IMR-90 (cell line): ENCODE data around the gene CREB3L1. TPM values are rescaled to one million over a fixed set of nuclear protein-coding genes. Genes with fewer than 3 reads are reported as not detected.

Experiments used
- ATAC-seq: fragments of 200-7000 bp; cut with Tn5 transposase; 2 replicates; pipeline ENCODE4 v1.9.1; 2020; ENCODE audit warnings: low read depth, mild to moderate bottlenecking, moderate library complexity
- BruUV-seq: library from RNA; stranded (reverse); fragments of 400-500 nt; replicated peaks from 2 replicates; lab custom pipeline; 2021; lab: Mats Ljungman, UMichigan
- CTCF ChIA-PET: fragments of 300-600 bp; formaldehyde crosslinking; extraction: SDS; loops from one replicate; lab custom pipeline; 2021; ENCODE audit warnings: antibody characterized with exemption; lab: Yijun Ruan, JAX
- POLR2A ChIA-PET: fragments of 300-600 bp; sonication (Branson Sonifier 250); formaldehyde crosslinking; loops from one replicate; lab custom pipeline; 2022; ENCODE audit warnings: antibody characterized with exemption; ENCODE audit not compliant: unreplicated experiment; lab: Charles Lee
- DNase-seq: peaks from one replicate; pipeline ENCODE4 v3.0.0; 2013
- H2AFZ ChIP-seq: replicated peaks from 2 replicates; pipeline ENCODE3; 2013; ENCODE audit warnings: low read length, mild to moderate bottlenecking; ENCODE audit not compliant: poor library complexity
- H2AK5ac ChIP-seq: 2 replicates; pipeline ENCODE4 v1.6.1; 2013; ENCODE audit warnings: low read depth, low read length, inconsistent platforms
- H2AK9ac ChIP-seq: replicated peaks from 2 replicates; pipeline ENCODE3; 2013; ENCODE audit warnings: mild to moderate bottlenecking, low read depth, low read length, moderate library complexity; ENCODE audit not compliant: poor library complexity
- H2BK120ac ChIP-seq: 2 replicates; pipeline ENCODE4 v1.6.1; 2013; ENCODE audit warnings: low read depth, low read length, inconsistent platforms
- H2BK15ac ChIP-seq: 3 replicates; pipeline ENCODE4 v1.6.1; 2013; ENCODE audit warnings: low read depth, low read length, inconsistent platforms
- H2BK20ac ChIP-seq: 2 replicates; pipeline ENCODE4 v1.6.1; 2013; ENCODE audit warnings: low read depth, mild to moderate bottlenecking, inconsistent platforms, low read length, moderate library complexity
- H2BK5ac ChIP-seq: 2 replicates; pipeline ENCODE4 v1.6.1; 2013; ENCODE audit warnings: mild to moderate bottlenecking, low read depth, low read length, inconsistent platforms; ENCODE audit not compliant: poor library complexity, severe bottlenecking
- H3K14ac ChIP-seq: replicated peaks from 2 replicates; pipeline ENCODE4 v1.6.1; 2013; ENCODE audit warnings: low read depth, low read length, inconsistent platforms
- H3K18ac ChIP-seq: 2 replicates; pipeline ENCODE4 v1.6.1; 2013; ENCODE audit warnings: low read depth, low read length, control low read depth
- H3K23ac ChIP-seq: 2 replicates; pipeline ENCODE4 v1.6.1; 2013; ENCODE audit warnings: low read depth, low read length, inconsistent platforms
- H3K27ac ChIP-seq: 2 replicates; pipeline ENCODE4 v1.5.1; 2013; ENCODE audit warnings: mild to moderate bottlenecking, control low read depth, low read length; ENCODE audit not compliant: insufficient read depth
- H3K27me3 ChIP-seq: 2 replicates; pipeline ENCODE4 v1.6.1; 2013; ENCODE audit warnings: low read length; ENCODE audit not compliant: control insufficient read depth, insufficient read depth
- H3K36me3 ChIP-seq: 2 replicates; pipeline ENCODE4 v1.6.1; 2013; ENCODE audit warnings: low read length, mixed read lengths; ENCODE audit not compliant: control insufficient read depth, insufficient read depth
- H3K4ac ChIP-seq: 2 replicates; pipeline ENCODE4 v1.6.1; 2013; ENCODE audit warnings: low read depth, low read length, inconsistent platforms
- H3K4me1 ChIP-seq: 2 replicates; pipeline ENCODE4 v1.6.1; 2013; ENCODE audit warnings: low read length, mixed read lengths; ENCODE audit not compliant: control insufficient read depth, insufficient read depth
- H3K4me2 ChIP-seq: 2 replicates; pipeline ENCODE4 v1.6.1; 2013; ENCODE audit warnings: low read depth, mild to moderate bottlenecking, control low read depth, low read length, moderate library complexity
- H3K4me3 ChIP-seq: 2 replicates; pipeline ENCODE4 v1.5.1; 2013; ENCODE audit warnings: low read depth, mild to moderate bottlenecking, control low read depth, low read length, moderate library complexity; ENCODE audit not compliant: insufficient read depth
- H3K56ac ChIP-seq: 2 replicates; pipeline ENCODE4 v1.6.1; 2013; ENCODE audit warnings: low read length, inconsistent platforms; ENCODE audit not compliant: insufficient read depth; ENCODE audit errors: extremely low read depth
- H3K79me1 ChIP-seq, 2 experiments: 2 replicates each; pipeline ENCODE4 v1.6.1; 2013; ENCODE audit warnings: low read length in 2 of 2, inconsistent platforms in 1 of 2, low read depth in 1 of 2
- H3K9ac ChIP-seq: 2 replicates; pipeline ENCODE4 v1.6.1; 2013; ENCODE audit warnings: low read depth, low read length, control low read depth
- H3K9me1 ChIP-seq: 2 replicates; pipeline ENCODE4 v1.6.1; 2013; ENCODE audit warnings: low read length, inconsistent platforms; ENCODE audit not compliant: insufficient read depth
- H3K9me3 ChIP-seq: 2 replicates; pipeline ENCODE4 v1.6.1; 2013; ENCODE audit warnings: low read length; ENCODE audit not compliant: control insufficient read depth, insufficient read depth
- H4K20me1 ChIP-seq: 2 replicates; pipeline ENCODE4 v1.6.1; 2013; ENCODE audit warnings: low read length, inconsistent platforms; ENCODE audit not compliant: insufficient read depth
- H4K5ac ChIP-seq: 2 replicates; pipeline ENCODE4 v1.6.1; 2013; ENCODE audit warnings: mild to moderate bottlenecking, low read depth, low read length, control low read depth
- H4K8ac ChIP-seq, 2 experiments: 2 replicates each; pipeline ENCODE4 v1.6.1; 2013; ENCODE audit warnings: low read depth in 2 of 2, low read length in 2 of 2, control low read depth in 1 of 2, inconsistent platforms in 1 of 2
- H4K91ac ChIP-seq: 2 replicates; pipeline ENCODE4 v1.6.1; 2013; ENCODE audit warnings: low read depth, low read length, inconsistent platforms; ENCODE audit not compliant: insufficient read depth
- BHLHE40 ChIP-seq: fragments of 150-350 bp; IDR thresholded peaks from 2 replicates; pipeline ENCODE4 v1.6.1; 2016; ENCODE audit warnings: mild to moderate bottlenecking, low read depth, low read length
- CEBPB ChIP-seq: IDR thresholded peaks from 2 replicates; pipeline ENCODE4 v1.6.1; 2012; ENCODE audit warnings: low read depth, low read length, improper control_type of control experiment
- ELK1 ChIP-seq: fragments of 150-350 bp; IDR thresholded peaks from 2 replicates; pipeline ENCODE4 v1.6.1; 2016; ENCODE audit warnings: low read depth, mild to moderate bottlenecking, low read length, moderate library complexity, borderline replicate concordance
- FOS ChIP-seq: fragments of 150-350 bp; IDR thresholded peaks from 2 replicates; pipeline ENCODE4 v1.6.1; 2016; ENCODE audit warnings: low read depth, low read length
- MAFK ChIP-seq: IDR thresholded peaks from 2 replicates; pipeline ENCODE4 v1.6.1; 2012; ENCODE audit warnings: low read depth, low read length, improper control_type of control experiment
- MXI1 ChIP-seq: IDR thresholded peaks from 2 replicates; pipeline ENCODE4 v1.6.1; 2012; ENCODE audit warnings: low read depth, mild to moderate bottlenecking, low read length, moderate library complexity, borderline replicate concordance
- NFE2L2 ChIP-seq: fragments of 150-350 bp; IDR thresholded peaks from 2 replicates; pipeline ENCODE4 v1.6.1; 2016; ENCODE audit warnings: low read depth, mild to moderate bottlenecking, low read length
- POLR2A ChIP-seq: IDR thresholded peaks from 2 replicates; pipeline ENCODE4 v1.6.1; 2012; ENCODE audit warnings: mild to moderate bottlenecking, low read depth, low read length
- RFX5 ChIP-seq: IDR thresholded peaks from 2 replicates; pipeline ENCODE4 v1.8.0; 2012; ENCODE audit warnings: low read depth, mild to moderate bottlenecking, low read length, moderate library complexity
- SMC3 ChIP-seq: fragments of 150-350 bp; IDR thresholded peaks from 2 replicates; pipeline ENCODE4 v1.6.1; 2016; ENCODE audit warnings: low read depth, mild to moderate bottlenecking, antibody characterized with exemption, low read length, moderate library complexity
- USF2 ChIP-seq: fragments of 150-350 bp; IDR thresholded peaks from 2 replicates; pipeline ENCODE4 v1.6.1; 2017; ENCODE audit warnings: mild to moderate bottlenecking, antibody characterized with exemption, low read length, low read depth
- WGBS, 2 experiments: methylation state at CpG; one replicate each; pipeline versions ENCODE4 v1.1.5 to v1.1.7; 2013; ENCODE audit warnings: missing lambda C conversion rate in 2 of 2; ENCODE audit not compliant: insufficient read length in 1 of 2; ENCODE audit errors: extremely low coverage in 2 of 2; 5-methylcytosine and 5-hydroxymethylcytosine counted together
- dilution Hi-C: fragments of 300-500 bp; cut with HindIII; formaldehyde crosslinking; loops from one replicate; pipeline ENCODE4 v1.14.3; 2018; ENCODE audit warnings: low sequenced_read_pairs; ENCODE audit not compliant: unreplicated experiment
- in situ Hi-C: fragments of 300-500 bp; cut with MboI; formaldehyde crosslinking; loops from 3 replicates; pipeline ENCODE4 v1.14.3; 2019; ENCODE audit warnings: low sequenced_read_pairs, inconsistent platforms, mixed read lengths
- intact Hi-C: fragments of 100-400 bp; cut with micrococcal nuclease; formaldehyde crosslinking; loops from 2 replicates; pipeline ENCODE4 v1.10.0; 2022
- polyA plus RNA-seq, 3 experiments: library from polyadenylated mRNA; depleted of rRNA; stranded (reverse); fragments of >200 nt; gene quantifications; 2 replicates each; pipeline ENCODE4 v1.2.3, GENCODE V29; 2012; ENCODE audit warnings: low replicate concordance in 1 of 3
- total RNA-seq: library from RNA; depleted of rRNA; stranded (reverse); fragments of >200 nt; gene quantifications from 2 replicates; pipeline ENCODE4 v1.2.3, GENCODE V29; 2012

Gene CREB3L1
- total and polyA plus RNA-seq, 2 of the 4 experiments (the other 2 are of a cell fraction): 8.1 to 82.3 TPM

- ATAC-seq (peak; percentile 46), DNase-seq (peak; percentile 85)
- no peaks in the 10 kb centered on the region for H3K27me3 ChIP-seq
- no peak overlapping the region; the same call in 1 of the 2 replicates for H4K91ac ChIP-seq
- intact Hi-C loops (no loop called here), in situ Hi-C loops (no loop called here), dilution Hi-C loops (no loop called here)
- H2AFZ ChIP-seq: no peak overlapping the region
- no peak overlapping the region for H2BK20ac ChIP-seq
- H3K9me3 ChIP-seq: no peaks in the 10 kb centered on the region
- H2AK9ac ChIP-seq: no peak overlapping the region
- H4K5ac ChIP-seq: no peak overlapping the region
- H2BK120ac ChIP-seq: no peak overlapping the region
- no peak overlapping the region for H4K8ac ChIP-seq
- WGBS, 2 experiments: 0% methylated on average over 1 of the region's 7 CpGs; no CpG with 5 or more reads in 1 of the 2 experiments
- no peak overlapping the region for H2AK5ac ChIP-seq
- H3K36me3 ChIP-seq: no peaks in the 10 kb centered on the region
- peak overlapping the region; percentile 9 for H2BK5ac ChIP-seq
- peaks cover 25% of the 10 kb centered on the region for H3K4me1 ChIP-seq
- H3K4me3 ChIP-seq: no peak overlapping the region
- no peak overlapping the region for H3K56ac ChIP-seq
- CTCF ChIA-PET: no interaction called here
- H3K79me1 ChIP-seq: peaks cover 35 to 72% of the 10 kb centered on the region in 2 experiments
- no TSS peak for BruUV-seq
- POLR2A ChIA-PET: no interaction called here
- H2BK15ac ChIP-seq: no peak overlapping the region
- H3K27ac ChIP-seq: peak overlapping the region; percentile 26; the same call in 1 of the 2 replicates
- H3K9me1 ChIP-seq: peaks cover 8% of the 10 kb centered on the region
- H4K20me1 ChIP-seq: peaks cover 18% of the 10 kb centered on the region
- no peak overlapping the region for H3K18ac ChIP-seq
- no peak overlapping the region for H3K23ac ChIP-seq
- H3K9ac ChIP-seq: no peak overlapping the region
- no peak overlapping the region for H3K4me2 ChIP-seq
- no peak for TF ChIP-seq MAFK
- no peak for TF ChIP-seq RFX5
- TF ChIP-seq USF2: no peak; the same call in 1 of the 2 replicates
- TF ChIP-seq FOS: no peak
- TF ChIP-seq BHLHE40: no peak
- peak; percentile 99 for TF ChIP-seq CEBPB
- TF ChIP-seq POLR2A: no peak
- no peak for TF ChIP-seq ELK1
- no peak for TF ChIP-seq SMC3
- TF ChIP-seq MXI1: no peak
- peak; percentile 20; the same call in 1 of the 2 replicates for TF ChIP-seq NFE2L2
- H3K4ac ChIP-seq: 0 out of 2 replicates have a peak overlapping the region, but pooled peaks have one; percentile 34
- no peak overlapping the region for H3K14ac ChIP-seq
Measured at GRCh38 chr11:46356924-46357482, 79.5 kb downstream of the CREB3L1 start.
